Measurements from ENCODE around the gene LAMA5.

The LAMA5 gene

GRCh38 chr20:62405108-62405980, 38.2 kb upstream of the LAMA5 start:
- DNase-seq (ENCODE audit: low read depth in 2 of 2), result no peak

GRCh38 chr20:62404761-62405107, 37.6 kb upstream of the LAMA5 start:
- DNase-seq (ENCODE audit: low read depth in 2 of 2), result no peak

DNA sequence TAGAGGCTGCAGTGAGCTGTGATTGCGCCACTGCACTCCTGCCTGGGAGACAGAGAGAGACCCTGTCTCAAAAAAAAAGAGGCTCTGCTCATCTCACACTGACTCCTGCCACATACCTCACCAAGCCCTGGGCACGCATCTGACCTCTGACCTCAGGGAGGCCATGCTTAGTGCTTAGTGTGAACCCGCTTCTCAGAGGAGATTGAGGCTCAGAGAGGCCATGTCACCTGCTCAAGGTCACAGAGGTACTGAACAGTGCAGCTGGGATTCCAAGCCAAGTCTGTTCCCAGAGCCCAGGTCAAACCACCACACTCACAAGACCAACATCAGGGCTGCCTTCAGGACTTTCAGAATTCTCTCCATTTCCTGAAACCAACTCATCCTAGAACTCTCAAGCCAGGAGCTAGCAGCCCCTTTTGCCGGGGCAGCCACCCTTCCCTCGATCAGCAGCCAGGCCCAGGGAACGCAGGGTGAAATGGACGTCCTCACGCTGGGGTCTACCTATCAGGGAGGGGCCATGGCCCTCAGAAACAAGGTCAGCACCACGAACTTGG, 37.1 kb upstream of the LAMA5 start:
- no peak for DNase-seq (ENCODE audit: low read depth in 2 of 2)

GRCh38 chr20:62403331-62403730, 36.2 kb upstream of the LAMA5 start:
- DNase-seq (ENCODE audit: low read depth in 2 of 2), result no peak

- no peak for DNase-seq (ENCODE audit: low read depth in 2 of 2)
These were observed 35.5 kb upstream of the LAMA5 start for GRCh38 chr20:62402456-62403150.

DNA sequence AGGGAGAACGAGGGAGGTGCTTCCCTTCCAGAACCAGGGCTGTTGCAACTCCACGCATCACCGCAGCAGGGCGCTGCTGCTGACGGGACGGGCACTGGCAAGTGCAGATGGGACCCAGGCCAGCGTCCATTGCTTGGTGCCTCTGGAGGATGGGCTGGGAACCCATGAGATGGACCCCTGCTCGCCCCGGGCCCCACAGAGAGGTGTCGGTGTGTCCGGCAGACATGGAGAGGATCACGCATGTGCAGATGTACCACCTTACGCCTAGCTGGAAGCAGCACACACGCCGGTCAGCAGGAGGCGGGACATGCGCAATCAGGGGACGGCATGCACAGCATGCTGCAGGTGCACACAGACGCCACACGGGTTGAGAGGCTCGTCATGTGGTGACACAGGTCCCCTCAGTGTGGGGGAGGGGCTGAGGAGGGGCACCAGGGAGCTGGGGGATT, 34.2 kb upstream of the LAMA5 start:
- no peak for DNase-seq (ENCODE audit: low read depth in 2 of 2)

GRCh38 chr20:62400541-62400940, 33.4 kb upstream of the LAMA5 start:
- DNase-seq (ENCODE audit: low read depth in 2 of 2), result no peak

- DNase-seq (ENCODE audit: low read depth in 2 of 2), result no peak
These were observed 32.9 kb upstream of the LAMA5 start for GRCh38 chr20:62400021-62400420.

DNA sequence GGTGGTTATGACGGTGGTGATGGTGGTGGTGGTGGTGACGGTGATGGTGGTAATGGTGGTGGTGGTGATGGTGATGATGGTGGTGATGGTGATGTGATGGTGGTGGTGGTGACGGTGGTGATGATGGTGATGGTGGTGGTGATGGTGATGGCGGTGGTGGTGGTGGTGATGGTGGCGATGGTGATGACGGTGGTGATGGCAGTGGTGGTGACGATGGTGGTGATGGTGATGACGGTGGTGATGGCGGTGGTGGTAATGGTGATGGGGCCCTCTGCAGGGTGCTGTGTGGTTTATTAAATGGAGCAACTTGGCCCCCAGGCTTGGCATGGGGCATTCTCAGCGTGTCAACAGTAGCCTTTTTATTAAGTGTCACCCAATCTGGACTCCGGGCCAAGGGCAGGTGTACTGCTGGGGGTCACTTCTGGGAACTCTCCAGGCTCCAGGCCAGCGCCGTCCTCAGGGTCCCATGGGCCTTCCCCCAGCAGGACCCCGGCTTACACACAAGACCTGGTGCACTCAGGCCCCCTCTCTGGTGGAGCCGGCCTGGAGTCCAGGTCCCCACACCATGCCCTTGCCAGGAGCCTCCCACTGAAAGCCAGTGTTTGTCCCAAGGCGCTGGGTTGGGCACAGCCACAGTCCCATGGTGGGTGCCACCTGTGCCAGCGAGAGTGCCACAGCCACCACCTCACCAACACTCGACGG, 31.2 kb upstream of the LAMA5 start:
- no peak for DNase-seq (ENCODE audit: low read depth in 2 of 2)

DNA sequence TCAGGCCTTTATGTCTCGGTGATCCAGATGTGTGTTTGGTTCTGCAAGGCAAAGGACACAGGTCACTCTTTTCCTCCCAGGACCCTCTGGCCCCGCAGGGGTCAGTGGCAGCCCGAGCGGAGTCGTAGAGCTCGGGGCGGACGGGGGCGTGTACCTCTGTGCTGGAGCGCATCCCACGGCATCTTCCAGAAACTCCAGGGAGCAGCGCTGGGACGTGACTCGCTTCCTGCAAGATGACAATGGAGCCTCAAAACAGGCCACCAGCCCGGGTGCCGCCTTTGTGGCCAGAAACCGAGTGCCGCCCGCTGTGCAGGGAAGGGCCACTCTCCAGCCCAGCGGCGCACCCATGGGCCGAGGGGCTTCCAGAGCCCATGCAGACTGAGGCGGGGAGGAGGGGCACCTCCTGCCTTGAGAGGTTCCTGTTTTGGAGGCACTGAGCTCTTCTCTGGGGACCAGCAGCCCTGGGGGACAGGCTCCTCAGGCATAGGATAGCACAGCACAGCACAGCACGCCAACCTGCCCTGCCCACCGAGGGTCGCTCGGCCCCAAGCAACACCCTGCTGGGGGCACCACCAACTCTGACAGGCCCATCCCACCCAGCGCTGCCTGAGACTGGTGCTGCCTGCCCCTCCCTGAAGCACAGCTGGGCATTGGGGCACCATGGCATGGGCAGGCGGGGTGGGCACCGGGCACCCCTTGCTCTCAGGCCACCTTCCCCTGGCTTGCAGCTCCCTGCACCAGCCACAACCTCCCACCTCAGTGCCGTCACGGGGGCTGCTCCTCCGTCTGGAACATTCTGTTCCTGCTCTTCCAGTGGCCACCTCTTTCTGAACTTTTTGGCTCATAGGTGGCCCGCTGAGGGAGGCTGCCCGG, 29.5 kb upstream of the LAMA5 start:
- no peak for DNase-seq (ENCODE audit: low read depth in 2 of 2)

DNA sequence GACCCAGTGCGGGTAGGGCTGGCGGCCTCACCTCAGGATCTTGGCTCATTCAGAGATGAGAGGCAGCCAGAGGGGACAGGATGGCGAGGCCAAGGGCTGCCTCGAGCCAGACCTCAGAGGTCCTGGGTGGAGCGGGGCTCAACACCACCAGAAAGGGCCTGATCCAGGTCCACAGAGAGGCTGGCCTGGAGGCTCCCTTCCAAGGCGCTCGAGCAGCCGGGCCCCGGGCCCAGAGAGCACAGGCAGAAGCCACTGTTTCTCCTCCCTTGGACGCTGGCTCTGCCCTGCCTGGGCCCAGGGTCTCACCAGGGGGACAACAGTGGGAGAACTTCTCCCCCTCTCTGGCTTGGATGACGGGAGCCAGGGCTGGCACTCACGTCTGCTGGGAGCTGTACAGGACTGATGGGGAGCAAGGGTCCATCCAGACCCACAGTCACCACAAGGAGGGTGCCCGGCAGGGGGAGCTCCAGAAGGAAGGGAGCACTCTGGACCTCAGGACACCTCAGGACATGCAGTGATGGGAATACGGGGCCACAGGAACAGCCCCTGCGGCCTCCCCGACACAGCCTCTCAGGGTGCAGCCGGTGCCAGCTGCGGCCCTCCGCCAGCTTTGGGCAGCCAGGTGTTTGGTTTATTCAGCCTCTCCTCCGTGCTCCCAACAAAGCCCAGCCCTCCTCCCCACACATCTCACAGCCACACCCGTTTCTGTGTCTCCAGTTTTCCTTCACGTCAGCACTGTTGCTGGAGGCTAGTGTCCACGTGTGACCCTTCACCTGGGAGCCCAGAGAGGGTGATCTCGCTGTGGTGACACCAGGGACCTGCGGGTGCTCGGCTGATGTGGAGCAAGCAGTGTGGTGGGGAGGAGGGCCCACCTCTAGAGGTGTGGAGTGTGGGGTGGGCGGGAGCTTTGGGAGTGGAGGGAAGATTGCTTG, 28.5 kb upstream of the LAMA5 start:
- DNase-seq (ENCODE audit: low read depth in 2 of 2), result no peak

DNA sequence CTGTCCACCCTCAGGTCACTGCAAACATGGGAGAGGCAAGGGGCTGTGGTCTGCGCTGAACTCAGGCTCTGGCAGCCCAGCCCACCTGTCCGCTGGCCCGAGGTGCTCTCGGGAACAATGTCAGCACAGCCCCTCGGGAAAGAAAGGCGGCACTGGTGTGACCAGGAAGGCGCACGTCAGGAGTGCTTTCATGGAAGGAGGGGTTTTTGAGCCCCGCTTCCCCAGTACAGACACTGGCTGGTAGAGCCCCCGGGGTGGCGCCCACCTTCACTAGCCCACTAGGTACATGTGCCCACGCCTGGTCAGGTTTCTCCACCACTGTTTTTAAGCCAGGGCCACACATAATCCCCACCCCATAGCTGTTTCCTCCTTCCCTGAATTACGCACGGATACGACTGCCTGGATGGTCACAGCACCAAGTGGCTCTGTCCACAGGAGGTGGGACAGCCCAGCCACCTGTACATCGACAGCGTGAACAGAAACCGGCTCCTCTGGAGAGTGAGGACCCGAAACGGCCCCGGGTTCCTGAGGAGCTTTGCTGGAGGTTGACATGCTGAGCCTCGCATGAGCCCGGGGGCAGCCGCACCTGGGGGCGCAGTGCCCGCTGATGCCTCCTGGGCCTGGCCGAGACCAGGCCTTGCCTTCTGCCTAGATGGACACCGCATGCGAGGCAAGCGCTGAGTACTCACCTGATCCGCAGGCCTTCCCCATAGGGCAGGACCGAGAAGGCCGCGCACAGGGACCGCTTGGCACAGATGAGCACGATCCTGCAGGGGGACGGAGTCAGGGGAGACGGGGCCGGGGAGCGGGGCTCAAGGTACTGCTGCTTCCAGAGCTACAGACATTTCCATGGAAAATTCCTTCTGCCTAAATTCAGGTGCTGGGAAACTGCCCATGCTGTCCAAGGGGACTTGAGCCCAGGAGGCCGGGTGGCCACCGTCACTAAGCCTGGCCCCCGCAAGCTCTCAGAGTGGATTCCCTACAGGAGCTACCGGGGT, 27.4 kb upstream of the LAMA5 start:
- no peak for DNase-seq (ENCODE audit: low read depth in 2 of 2)

- no peak for DNase-seq (ENCODE audit: low read depth in 2 of 2)
These were observed 26.7 kb upstream of the LAMA5 start for GRCh38 chr20:62393830-62394229.

- no peak for DNase-seq (ENCODE audit: low read depth in 2 of 2)
These were observed 26.2 kb upstream of the LAMA5 start for GRCh38 chr20:62393335-62393665.

GRCh38 chr20:62392621-62393334, 25.7 kb upstream of the LAMA5 start:
- no peak for DNase-seq (ENCODE audit: low read depth in 2 of 2)

- DNase-seq (ENCODE audit: low read depth in 2 of 2), result no peak
These were observed 24.9 kb upstream of the LAMA5 start for GRCh38 chr20:62392077-62392418.

- DNase-seq (ENCODE audit: low read depth in 2 of 2), result no peak
These were observed 24.3 kb upstream of the LAMA5 start for GRCh38 chr20:62391165-62392076.

All from stimulated activated CD8-positive, alpha-beta memory T cell treated with anti-CD3 and anti-CD28 coated beads, Interleukin-2, amount 100 ng/mL, for 48 hours (primary cell).